ENCODE results near the gene CR1.

DNA sequence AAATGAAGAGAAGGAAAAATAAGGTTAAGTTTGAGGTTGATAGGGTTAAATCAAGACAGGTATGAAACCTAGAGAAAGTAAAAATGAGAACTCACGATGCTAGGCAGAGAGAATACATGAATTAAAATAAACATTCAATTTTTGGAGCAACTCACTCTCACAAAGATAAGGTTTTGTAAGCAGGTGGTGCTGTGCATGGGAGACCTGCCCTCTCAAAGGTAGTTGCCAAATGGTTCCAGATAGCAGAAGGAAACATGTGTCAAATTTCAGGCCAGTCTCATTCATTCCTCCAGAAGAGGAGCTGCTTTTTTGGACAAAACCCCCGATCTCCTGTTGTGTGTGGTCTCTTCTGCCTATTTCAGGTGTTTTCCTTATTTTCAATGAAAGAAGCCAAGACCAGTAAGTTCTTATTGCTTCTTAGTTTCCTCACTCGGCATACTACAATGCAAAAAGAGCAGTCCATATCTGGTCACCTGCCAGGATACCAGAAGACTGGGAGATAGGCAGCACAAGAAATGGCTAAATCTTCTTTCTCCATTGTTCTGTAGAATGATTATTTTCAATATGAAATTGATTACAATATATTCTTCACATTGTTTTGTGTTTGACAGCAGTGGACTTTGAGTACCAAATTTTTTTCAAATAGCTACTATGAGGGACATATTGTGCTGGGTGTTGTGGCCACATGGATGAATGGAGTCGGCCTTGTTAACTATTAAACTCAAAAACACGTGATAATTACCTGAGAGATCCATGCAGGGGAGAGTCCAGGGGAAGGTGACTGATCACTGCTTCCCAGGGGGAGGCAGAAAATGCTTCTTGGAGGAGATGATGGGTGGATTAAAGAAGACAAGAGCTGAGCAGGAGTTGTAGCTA, 152.6 kb downstream of the CR1 start:
- TF ChIP-seq, protein P1, sequence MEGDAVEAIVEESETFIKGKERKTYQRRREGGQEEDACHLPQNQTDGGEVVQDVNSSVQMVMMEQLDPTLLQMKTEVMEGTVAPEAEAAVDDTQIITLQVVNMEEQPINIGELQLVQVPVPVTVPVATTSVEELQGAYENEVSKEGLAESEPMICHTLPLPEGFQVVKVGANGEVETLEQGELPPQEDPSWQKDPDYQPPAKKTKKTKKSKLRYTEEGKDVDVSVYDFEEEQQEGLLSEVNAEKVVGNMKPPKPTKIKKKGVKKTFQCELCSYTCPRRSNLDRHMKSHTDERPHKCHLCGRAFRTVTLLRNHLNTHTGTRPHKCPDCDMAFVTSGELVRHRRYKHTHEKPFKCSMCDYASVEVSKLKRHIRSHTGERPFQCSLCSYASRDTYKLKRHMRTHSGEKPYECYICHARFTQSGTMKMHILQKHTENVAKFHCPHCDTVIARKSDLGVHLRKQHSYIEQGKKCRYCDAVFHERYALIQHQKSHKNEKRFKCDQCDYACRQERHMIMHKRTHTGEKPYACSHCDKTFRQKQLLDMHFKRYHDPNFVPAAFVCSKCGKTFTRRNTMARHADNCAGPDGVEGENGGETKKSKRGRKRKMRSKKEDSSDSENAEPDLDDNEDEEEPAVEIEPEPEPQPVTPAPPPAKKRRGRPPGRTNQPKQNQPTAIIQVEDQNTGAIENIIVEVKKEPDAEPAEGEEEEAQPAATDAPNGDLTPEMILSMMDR (IDR thresholded peaks at IDR 0.05; ENCODE audit: extremely low read depth in 1 of 2, insufficient read depth in 1 of 2, low read depth in 1 of 2, low read length in 2 of 2): no peak
- no peak for TF ChIP-seq MYC (IDR thresholded peaks at IDR 0.05; ENCODE audit: low read depth, low read length)
- TF ChIP-seq POLR2A (IDR thresholded peaks at IDR 0.05; ENCODE audit: low read depth, low read length): no peak
- no peak for TF ChIP-seq POLR2AphosphoS5 (IDR thresholded peaks at IDR 0.05; ENCODE audit: insufficient read depth, low read depth, low read length)
- no peak for TF ChIP-seq EZH2 (IDR thresholded peaks at IDR 0.05; ENCODE audit: borderline replicate concordance, low read depth, low read length, severe bottlenecking)
- TF ChIP-seq JUN (IDR thresholded peaks at IDR 0.05; ENCODE audit: borderline replicate concordance, insufficient read depth, insufficient read length, low read depth): no peak
- TF ChIP-seq FOS (IDR thresholded peaks at IDR 0.05; ENCODE audit: borderline replicate concordance, insufficient read depth, low read length): no peak
- TF ChIP-seq, protein P2, sequence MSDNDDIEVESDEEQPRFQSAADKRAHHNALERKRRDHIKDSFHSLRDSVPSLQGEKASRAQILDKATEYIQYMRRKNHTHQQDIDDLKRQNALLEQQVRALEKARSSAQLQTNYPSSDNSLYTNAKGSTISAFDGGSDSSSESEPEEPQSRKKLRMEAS (IDR thresholded peaks at IDR 0.05; ENCODE audit: insufficient read depth, insufficient read length): no peak
